Endothelial cell of umbilical vein (primary cell): Measurements from ENCODE around the gene TOPAZ1. TPM values are rescaled to one million over a fixed set of nuclear protein-coding genes. Genes with fewer than 3 reads are reported as not detected.

Source experiments
- BruUV-seq: library from RNA; stranded (reverse); fragments of 400-500 nt; replicated peaks from 2 replicates; lab custom pipeline; 2021; lab: Mats Ljungman, UMichigan
- CTCF ChIA-PET: fragments of 300-600, 350-600 bp; sonication (Branson Sonifier 250); formaldehyde crosslinking; loops from one replicate; lab custom pipeline; 2021; ENCODE audit warnings: antibody characterized with exemption, inconsistent platforms; lab: Charles Lee
- POLR2A ChIA-PET: fragments of 300-600, 350-600 bp; sonication (Branson Sonifier 250); formaldehyde crosslinking; loops from one replicate; lab custom pipeline; 2021; ENCODE audit warnings: antibody characterized with exemption, inconsistent platforms; lab: Charles Lee
- DNase-seq: peaks from one replicate; pipeline ENCODE4 v3.0.0-alpha.2; 2011; ENCODE audit warnings: low read depth, low spot score
- FAIRE-seq: peaks from 2 replicates; lab custom pipeline; 2011; peaks lifted over from hg19 to GRCh38; lab: Jason Lieb, UNC
- H2AFZ ChIP-seq: 2 replicates; pipeline ENCODE4 v1.6.0; 2012; ENCODE audit warnings: low read depth, low read length, control low read depth, inconsistent platforms
- H3K27ac ChIP-seq: 2 replicates; pipeline ENCODE4 v1.5.1; 2011; ENCODE audit warnings: low read depth, mild to moderate bottlenecking, control low read depth, low read length, moderate library complexity; ENCODE audit not compliant: insufficient read depth
- H3K27me3 ChIP-seq, 2 experiments: 2 replicates each; pipeline versions ENCODE4 v1.6.0 to v1.6.1; 2011; ENCODE audit warnings: low read length in 2 of 2, mixed read lengths in 1 of 2; ENCODE audit not compliant: control insufficient read depth in 2 of 2, insufficient read depth in 2 of 2
- H3K36me3 ChIP-seq, 2 experiments: 2 replicates in 1 of 2; 3 replicates in 1 of 2; pipeline ENCODE4 v1.5.1; 2011; ENCODE audit warnings: low read length in 2 of 2, mild to moderate bottlenecking in 1 of 2, moderate library complexity in 1 of 2; ENCODE audit not compliant: control insufficient read depth in 2 of 2, insufficient read depth in 2 of 2; ENCODE audit errors: extremely low read depth in 1 of 2
- H3K4me1 ChIP-seq: 3 replicates; pipeline ENCODE4 v1.5.1; 2011; ENCODE audit warnings: mild to moderate bottlenecking, low read length; ENCODE audit not compliant: control insufficient read depth, insufficient read depth; ENCODE audit errors: extremely low read depth
- H3K4me2 ChIP-seq: 2 replicates; pipeline ENCODE4 v1.6.1; 2011; ENCODE audit warnings: low read length, control low read depth, mixed read lengths; ENCODE audit not compliant: insufficient read depth
- H3K4me3 ChIP-seq, 3 experiments: fragments of 200-600 bp in 1 of 3; sonication (generic), shearing (Covaris generic) in 1 of 3; replicated peaks in 1 of 3; 2 replicates each; pipeline ENCODE4 v1.5.1; 2011 to 2016; ENCODE audit warnings: control low read depth in 3 of 3, low read length in 3 of 3, mild to moderate bottlenecking in 2 of 3, inconsistent platforms in 1 of 3, low read depth in 1 of 3, moderate library complexity in 1 of 3; ENCODE audit not compliant: insufficient read depth in 1 of 3
- H3K79me2 ChIP-seq: 2 replicates; pipeline ENCODE4 v1.6.0; 2012; ENCODE audit warnings: low read length, inconsistent platforms; ENCODE audit not compliant: control insufficient read depth, insufficient read depth
- H3K9ac ChIP-seq: replicated peaks from 2 replicates; pipeline ENCODE3; 2011; ENCODE audit warnings: low read length, control low read depth; ENCODE audit not compliant: insufficient read depth; ENCODE audit errors: extremely low read depth
- H3K9me1 ChIP-seq: replicated peaks from 3 replicates; pipeline ENCODE4 v1.6.0; 2011; ENCODE audit warnings: mild to moderate bottlenecking, low read length; ENCODE audit not compliant: control insufficient read depth, insufficient read depth; ENCODE audit errors: extremely low read depth
- H3K9me3 ChIP-seq: replicated peaks from 2 replicates; pipeline ENCODE4 v1.5.1; 2012; ENCODE audit warnings: low read length, inconsistent platforms; ENCODE audit not compliant: control insufficient read depth, insufficient read depth
- H4K20me1 ChIP-seq: replicated peaks from 2 replicates; pipeline ENCODE3; 2011; ENCODE audit warnings: mild to moderate bottlenecking, low read length; ENCODE audit not compliant: control insufficient read depth, insufficient read depth; ENCODE audit errors: extremely low read depth
- CTCF ChIP-seq, 2 donors: IDR thresholded peaks; 1 replicate in 1 of 2; 2 replicates in 1 of 2; pipeline ENCODE4 v1.5.1; 2011; ENCODE audit warnings: low read length in 2 of 2, mild to moderate bottlenecking in 2 of 2, moderate library complexity in 2 of 2, control low read depth in 1 of 2, inconsistent platforms in 1 of 2, low read depth in 1 of 2; ENCODE audit not compliant: insufficient read depth in 1 of 2; ENCODE audit errors: extremely low read depth in 1 of 2
- EZH2 ChIP-seq: IDR thresholded peaks from 2 replicates; pipeline ENCODE4 v1.6.1; 2012; ENCODE audit warnings: borderline replicate concordance, low read depth, mild to moderate bottlenecking, moderate library complexity, low read length, inconsistent platforms; ENCODE audit not compliant: severe bottlenecking
- FOS ChIP-seq: IDR thresholded peaks from 2 replicates; pipeline ENCODE4 v1.6.1; 2011; ENCODE audit warnings: mild to moderate bottlenecking, low read length, moderate library complexity, borderline replicate concordance; ENCODE audit not compliant: insufficient read depth
- GATA2 ChIP-seq: IDR thresholded peaks from 2 replicates; pipeline ENCODE4 v1.7.0; 2011; ENCODE audit warnings: low read depth, mild to moderate bottlenecking, moderate library complexity, mixed read lengths, low read length; ENCODE audit not compliant: insufficient read length, insufficient read depth
- JUN ChIP-seq: IDR thresholded peaks from 2 replicates; pipeline ENCODE4 v1.6.1; 2011; ENCODE audit warnings: borderline replicate concordance, low read depth; ENCODE audit not compliant: insufficient read length, insufficient read depth
- MYC ChIP-seq: IDR thresholded peaks from one replicate; pipeline ENCODE4 v1.6.1; 2011; ENCODE audit warnings: mild to moderate bottlenecking, low read depth, low read length
- POLR2A ChIP-seq: IDR thresholded peaks from 2 replicates; pipeline ENCODE4 v1.6.1; 2012; ENCODE audit warnings: low read depth, mild to moderate bottlenecking, control low read depth, low read length
- POLR2AphosphoS5 ChIP-seq: IDR thresholded peaks from 2 replicates; pipeline ENCODE4 v1.6.1; 2012; ENCODE audit warnings: low read depth, mild to moderate bottlenecking, control low read depth, low read length, moderate library complexity; ENCODE audit not compliant: insufficient read depth
- dilution Hi-C: fragments of 300-500 bp; cut with MboI; formaldehyde crosslinking; loops from one replicate; pipeline ENCODE4 v1.15.0; 2019; ENCODE audit warnings: low sequenced_read_pairs; ENCODE audit not compliant: extremely low pct_ligation_motif_present
- intact Hi-C: fragments of 100-400 bp; cut with micrococcal nuclease; formaldehyde crosslinking; loops from one replicate; pipeline ENCODE4 v1.10.0; 2022
- polyA plus RNA-seq, 4 experiments: library from polyadenylated mRNA; depleted of rRNA in 3 of 4; stranded (reverse) in 3 of 4; unstranded in 1 of 4; fragments of >200 nt; gene quantifications; 2 replicates each; pipeline versions ENCODE4 v1.2.1 to v1.2.3, GENCODE V29; 2011 to 2012; ENCODE audit warnings: missing spikeins in 1 of 4
- total RNA-seq: library from RNA; stranded (reverse); gene quantifications from 2 replicates; pipeline ENCODE4 v1.2.3, GENCODE V29; 2021
- TF ChIP-seq, protein P1 (sequence below): IDR thresholded peaks from 2 replicates; pipeline ENCODE4 v1.6.1; 2011; ENCODE audit not compliant: insufficient read depth, insufficient read length

The TOPAZ1 gene
- total and polyA plus RNA-seq, 2 donors (not counting 3 experiments of a cell fraction or from before 2014, with no cell fraction given), result not detected

GRCh38 chr3:44334326-44334725, 92.6 kb downstream of the TOPAZ1 start:
- H3K9me1 ChIP-seq, result no peaks in the 10 kb centered on the region
- no peaks in the 10 kb centered on the region for H4K20me1 ChIP-seq
- ChIA-PET POLR2A (no interaction called here), CTCF (interaction anchor here (0.6 kb wide), 1 partner anchor 10 kb away, joined by 3 read pairs; no protein-coding TSS in a partner anchor)
- no peak for FAIRE-seq
- peaks cover 2% of the 10 kb centered on the region for H3K4me1 ChIP-seq
- no peaks in the 10 kb centered on the region for H3K36me3 ChIP-seq
- no peak overlapping the region for H3K9ac ChIP-seq
- H3K27ac ChIP-seq, result no peak overlapping the region
- no peak overlapping the region for H3K4me2 ChIP-seq
- dilution Hi-C loops, result no loop called here
- BruUV-seq, result no TSS peak
- DNase-seq, result no peak
- intact Hi-C loops, result no loop called here
- H3K4me3 ChIP-seq, result no peak overlapping the region
- no peaks in the 10 kb centered on the region for H3K79me2 ChIP-seq
- H3K9me3 ChIP-seq, result no peaks in the 10 kb centered on the region
- H2AFZ ChIP-seq, result no peak overlapping the region
- TF ChIP-seq CTCF (IDR thresholded peaks at IDR 0.05; ENCODE audit: extremely low read depth in 1 of 2, insufficient read depth in 1 of 2, low read depth in 1 of 2, low read length in 2 of 2) (no peak), POLR2A (no peak), POLR2AphosphoS5 (no peak), JUN (no peak), MYC (no peak), FOS (no peak), EZH2 (no peak), GATA2 (no peak)
- TF ChIP-seq, protein P1, sequence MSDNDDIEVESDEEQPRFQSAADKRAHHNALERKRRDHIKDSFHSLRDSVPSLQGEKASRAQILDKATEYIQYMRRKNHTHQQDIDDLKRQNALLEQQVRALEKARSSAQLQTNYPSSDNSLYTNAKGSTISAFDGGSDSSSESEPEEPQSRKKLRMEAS, result no peak
- peaks cover 11 to 13% of the 10 kb centered on the region in 2 experiments for H3K27me3 ChIP-seq
